Thyroid gland (tissue), 4 donors: Measurements from ENCODE around the gene BRDT. TPM values are rescaled to one million over a fixed set of nuclear protein-coding genes. Genes with fewer than 3 reads are reported as not detected.

Experiments
- DNase-seq, 2 donors: peaks; one replicate each; pipeline ENCODE4 v3.0.0-alpha.2; 2019
- H3K27ac ChIP-seq, 3 donors: fragments of 200-600 bp; sonication (generic); 1 replicate in 2 of 3; 2 replicates in 1 of 3; pipeline ENCODE4 v1.5.1; 2016 to 2019; ENCODE audit warnings: mild to moderate bottlenecking in 1 of 3, moderate library complexity in 1 of 3
- H3K27me3 ChIP-seq: fragments of 200-600 bp; sonication (generic); one replicate; pipeline ENCODE4 v1.5.1; 2019
- H3K36me3 ChIP-seq, 2 donors: fragments of 200-600 bp; sonication (generic); one replicate each; pipeline ENCODE4 v1.5.1; 2016 to 2019
- H3K4me1 ChIP-seq, 2 donors: fragments of 200-600 bp; sonication (generic); one replicate each; pipeline ENCODE4 v1.5.1; 2017 to 2019
- H3K4me3 ChIP-seq, 3 donors: fragments of 200-600 bp; sonication (generic); replicated peaks in 1 of 3; 1 replicate in 2 of 3; 2 replicates in 1 of 3; pipeline ENCODE4 v1.5.1; 2016; ENCODE audit warnings: mild to moderate bottlenecking in 1 of 3
- H3K9me3 ChIP-seq: fragments of 200-600 bp; sonication (generic); one replicate; pipeline ENCODE4 v1.5.1; 2017
- POLR2A ChIP-seq, 2 donors: fragments of 450-650 bp; IDR thresholded peaks; one replicate each; pipeline ENCODE4 v1.6.1; 2017; ENCODE audit warnings: antibody characterized with exemption in 2 of 2, mild to moderate bottlenecking in 2 of 2, moderate library complexity in 1 of 2
- WGBS, 2 donors: methylation state at CpG; one replicate each; pipeline ENCODE4 v1.1.5; 2017; 5-methylcytosine and 5-hydroxymethylcytosine counted together
- intact Hi-C: fragments of 100-400 bp; cut with DNase I; formaldehyde crosslinking; loops from one replicate; pipeline ENCODE4 v1.15.1; 2023
- total RNA-seq, 4 donors: library from RNA; depleted of rRNA; stranded (reverse); fragments of >200 nt; gene quantifications; one replicate each; pipeline ENCODE4 v1.2.3, GENCODE V29; 2016
- TF ChIP-seq, protein P1 (sequence below), 6 experiments: fragments of 200-600 bp in 3 of 6; fragments of 450-650 bp in 3 of 6; sonication (generic) in 3 of 6; IDR thresholded peaks; one replicate each; pipeline ENCODE4 v1.5.1; 2016 to 2019; ENCODE audit warnings: antibody characterized with exemption in 6 of 6, mild to moderate bottlenecking in 2 of 6, inconsistent platforms in 1 of 6, moderate library complexity in 1 of 6

The BRDT gene
- total RNA-seq, 4 donors from 2014 or later = 0.81 TPM; not detected in 3

DNA sequence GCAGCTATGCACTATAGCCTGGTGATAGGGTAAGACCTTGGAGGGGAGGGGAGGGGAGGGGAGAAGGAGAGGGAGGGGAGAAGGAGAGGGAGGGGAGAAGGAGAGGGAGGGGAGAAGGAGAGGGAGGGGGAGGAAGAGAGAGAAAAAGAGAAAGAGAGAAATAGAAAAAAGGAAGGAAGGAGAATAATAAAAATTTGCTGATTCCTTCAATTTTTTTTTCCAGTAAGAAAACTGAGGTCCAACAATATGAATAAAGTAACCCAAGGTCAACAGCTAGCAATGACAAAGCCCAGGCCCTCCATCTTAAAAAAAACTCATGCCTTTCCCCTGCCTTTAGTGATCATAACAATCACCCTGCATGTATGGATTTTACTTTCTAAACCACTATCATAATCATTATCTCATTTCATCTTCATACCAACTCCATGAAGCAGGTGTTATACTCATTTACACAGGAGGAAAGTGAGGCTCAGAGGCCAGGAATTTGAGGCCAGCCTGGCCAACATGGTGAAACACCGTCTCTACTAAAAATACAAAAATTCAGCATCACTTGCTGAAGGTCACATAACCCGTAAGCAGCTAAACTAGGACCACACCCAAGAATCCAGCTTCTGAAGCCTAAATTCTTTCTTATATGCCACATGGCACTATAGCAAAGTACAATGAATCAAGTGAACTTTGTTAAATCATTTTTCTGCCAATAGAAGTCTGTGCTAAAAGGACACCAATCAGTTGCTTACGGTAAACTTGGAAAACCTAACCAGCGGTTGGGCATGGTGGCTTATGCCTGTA is 23.4 kb upstream of the BRDT start:
- no peaks in the 10 kb centered on the region for H3K36me3 ChIP-seq
- 96 to 98% methylated on average over 4 of the region's 4 CpGs for whole genome bisulfite sequencing, 2 donors
- H3K27me3 ChIP-seq = no peaks in the 10 kb centered on the region
- no peak for DNase-seq
- H3K9me3 ChIP-seq = no peaks in the 10 kb centered on the region
- TF ChIP-seq POLR2A (IDR thresholded peaks at IDR 0.05) = no peak
- TF ChIP-seq, protein P1, sequence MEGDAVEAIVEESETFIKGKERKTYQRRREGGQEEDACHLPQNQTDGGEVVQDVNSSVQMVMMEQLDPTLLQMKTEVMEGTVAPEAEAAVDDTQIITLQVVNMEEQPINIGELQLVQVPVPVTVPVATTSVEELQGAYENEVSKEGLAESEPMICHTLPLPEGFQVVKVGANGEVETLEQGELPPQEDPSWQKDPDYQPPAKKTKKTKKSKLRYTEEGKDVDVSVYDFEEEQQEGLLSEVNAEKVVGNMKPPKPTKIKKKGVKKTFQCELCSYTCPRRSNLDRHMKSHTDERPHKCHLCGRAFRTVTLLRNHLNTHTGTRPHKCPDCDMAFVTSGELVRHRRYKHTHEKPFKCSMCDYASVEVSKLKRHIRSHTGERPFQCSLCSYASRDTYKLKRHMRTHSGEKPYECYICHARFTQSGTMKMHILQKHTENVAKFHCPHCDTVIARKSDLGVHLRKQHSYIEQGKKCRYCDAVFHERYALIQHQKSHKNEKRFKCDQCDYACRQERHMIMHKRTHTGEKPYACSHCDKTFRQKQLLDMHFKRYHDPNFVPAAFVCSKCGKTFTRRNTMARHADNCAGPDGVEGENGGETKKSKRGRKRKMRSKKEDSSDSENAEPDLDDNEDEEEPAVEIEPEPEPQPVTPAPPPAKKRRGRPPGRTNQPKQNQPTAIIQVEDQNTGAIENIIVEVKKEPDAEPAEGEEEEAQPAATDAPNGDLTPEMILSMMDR (IDR thresholded peaks at IDR 0.05) = no peak
- no peak overlapping the region for H3K27ac ChIP-seq
- intact Hi-C loops = loop anchor here (5.0 to 10.0 kb wide), 2 partner anchors 414 to 641 kb away; no protein-coding TSS in a partner anchor
- H3K4me3 ChIP-seq = no peak overlapping the region
- H3K4me1 ChIP-seq = peaks cover 0 to 9% of the 10 kb centered on the region in 2 donors

- intact Hi-C loops = loop anchor here (5.0 to 10.0 kb wide), 2 partner anchors 416 to 643 kb away; no protein-coding TSS in a partner anchor
- no peaks in the 10 kb centered on the region for H3K9me3 ChIP-seq
- no peak overlapping the region for H3K4me3 ChIP-seq
- H3K4me1 ChIP-seq = peaks cover 0 to 9% of the 10 kb centered on the region in 2 donors
- no peaks in the 10 kb centered on the region for H3K36me3 ChIP-seq
- no peak for DNase-seq
- no peaks in the 10 kb centered on the region for H3K27me3 ChIP-seq
- WGBS, 2 donors = 67 to 88% methylated on average over 2 of the region's 2 CpGs
- TF ChIP-seq, protein P1 (IDR thresholded peaks at IDR 0.05) = no peak
- no peak overlapping the region for H3K27ac ChIP-seq
Observed at GRCh38 chr1:91928026-91928425, 21.2 kb upstream of the BRDT start.

DNA sequence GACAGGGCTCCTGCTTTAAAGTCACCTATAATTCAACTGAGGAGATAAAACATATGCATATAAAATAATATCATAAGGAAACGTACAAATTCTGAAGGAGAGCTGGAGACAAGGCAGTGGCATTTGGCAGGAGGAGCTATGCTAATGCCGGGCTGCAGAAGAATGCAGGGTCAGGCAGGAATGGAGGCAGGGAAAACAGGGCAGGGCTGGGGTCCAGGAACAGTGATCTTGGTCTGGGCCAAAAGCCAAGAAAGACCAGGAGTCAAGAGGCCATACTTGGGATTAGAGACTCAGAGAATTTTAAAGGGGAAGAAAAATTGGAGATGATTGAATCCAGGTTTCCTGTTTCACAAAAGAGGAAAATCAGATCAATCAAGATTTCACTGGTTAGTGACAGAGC is 20.0 kb upstream of the BRDT start:
- Histone ChIP-seq H3K27ac (peak overlapping the region; percentile 36 to 64 (median 36)), H3K36me3 (no peaks in the 10 kb centered on the region), H3K4me3 (no peak overlapping the region), H3K27me3 (no peaks in the 10 kb centered on the region), H3K9me3 (no peaks in the 10 kb centered on the region), H3K4me1 (peaks cover 0 to 9% of the 10 kb centered on the region in 2 donors)
- DNase-seq = peak; percentile 77 to 80
- 12 to 18% methylated on average over 2 of the region's 2 CpGs for WGBS, 2 donors
- intact Hi-C loops = loop anchor here (5.0 to 10.0 kb wide), 2 partner anchors 417 to 644 kb away; no protein-coding TSS in a partner anchor
- TF ChIP-seq, protein P1 (IDR thresholded peaks at IDR 0.05) = no peak
- TF ChIP-seq POLR2A (IDR thresholded peaks at IDR 0.05) = no peak

DNA sequence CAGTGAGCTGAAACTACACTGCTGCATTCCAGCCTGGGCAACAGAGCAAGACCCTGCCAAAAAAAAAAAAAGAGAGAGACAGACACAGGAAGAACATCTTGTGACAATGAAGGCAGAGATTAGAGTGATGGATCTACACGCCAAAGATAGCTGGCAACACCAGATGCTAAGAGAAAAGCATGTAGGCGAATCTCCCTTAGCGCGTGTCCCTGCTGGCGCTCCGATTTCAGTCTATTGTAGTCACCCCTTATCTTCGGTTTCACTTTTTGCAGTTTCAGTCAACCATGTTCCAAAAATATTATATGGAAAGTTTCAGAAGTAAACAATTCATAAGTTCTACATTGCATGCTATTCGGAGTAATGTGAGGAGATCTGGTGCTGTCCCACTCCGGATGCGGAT is 11.6 kb upstream of the BRDT start:
- H3K36me3 ChIP-seq = no peaks in the 10 kb centered on the region
- 96 to 97% methylated on average over 10 of the region's 10 CpGs for WGBS, 2 donors
- no peak overlapping the region for H3K4me3 ChIP-seq
- no peak overlapping the region for H3K27ac ChIP-seq
- no peaks in the 10 kb centered on the region for H3K27me3 ChIP-seq
- intact Hi-C loops = no loop called here
- no peak for DNase-seq
- no peaks in the 10 kb centered on the region for H3K4me1 ChIP-seq
- H3K9me3 ChIP-seq = no peaks in the 10 kb centered on the region
- TF ChIP-seq POLR2A (IDR thresholded peaks at IDR 0.05) = no peak
- TF ChIP-seq, protein P1 (IDR thresholded peaks at IDR 0.05) = no peak

- no peak overlapping the region for H3K4me3 ChIP-seq
- no peaks in the 10 kb centered on the region for H3K27me3 ChIP-seq
- H3K9me3 ChIP-seq = no peaks in the 10 kb centered on the region
- intact Hi-C loops = no loop called here
- WGBS, 2 donors = 77 to 86% methylated on average over 3 of the region's 3 CpGs
- H3K36me3 ChIP-seq = no peaks in the 10 kb centered on the region
- H3K4me1 ChIP-seq = no peaks in the 10 kb centered on the region
- no peak for DNase-seq
- no peak overlapping the region for H3K27ac ChIP-seq
- TF ChIP-seq, protein P1 (IDR thresholded peaks at IDR 0.05) = no peak
- TF ChIP-seq POLR2A (IDR thresholded peaks at IDR 0.05) = no peak
Observed at GRCh38 chr1:91940496-91940895, 8.7 kb upstream of the BRDT start.
